Epithelial cell of esophagus (primary cell): ENCODE data around the gene GRIK3.

Source experiments
- DNase-seq: peaks from one replicate; pipeline ENCODE4 v3.0.0; 2010; ENCODE audit warnings: low read depth
- H3K4me3 ChIP-seq: 2 replicates; pipeline ENCODE4 v1.5.1; 2011; ENCODE audit warnings: mild to moderate bottlenecking, low read length, control low read depth
- CTCF ChIP-seq: IDR thresholded peaks from 2 replicates; pipeline ENCODE4 v1.5.1; 2011; ENCODE audit warnings: low read depth, mild to moderate bottlenecking, low read length, control low read depth, inconsistent platforms; ENCODE audit not compliant: insufficient read depth; ENCODE audit errors: missing control alignments

The GRIK3 gene

GRCh38 chr1:37016121-37016520, 18.2 kb downstream of the GRIK3 start:
- no peak overlapping the region for H3K4me3 ChIP-seq
- no peak for DNase-seq
- no peak for TF ChIP-seq CTCF

DNA sequence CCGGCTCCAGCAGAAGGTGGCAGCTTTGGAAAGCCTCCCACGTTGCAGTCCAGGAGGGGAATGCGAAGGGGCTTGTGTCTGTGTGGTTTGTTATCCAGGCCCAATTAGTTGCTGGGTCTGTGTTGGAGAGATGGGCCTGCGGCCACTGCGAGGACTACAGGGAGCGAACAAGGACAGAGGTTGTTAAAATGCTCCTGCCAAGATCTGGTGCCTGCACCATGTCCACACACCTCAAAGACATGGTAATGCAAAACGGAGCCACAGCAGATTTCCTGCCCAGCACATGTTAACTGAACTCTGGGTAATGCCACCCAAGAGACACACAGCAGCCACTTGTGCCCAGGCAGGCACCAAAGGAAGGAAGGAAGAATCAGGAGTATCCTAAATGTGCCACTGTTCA, 18.6 kb downstream of the GRIK3 start:
- DNase-seq, result no peak
- no peak for TF ChIP-seq CTCF
- no peak overlapping the region for H3K4me3 ChIP-seq

GRCh38 chr1:37012226-37012625, 22.1 kb downstream of the GRIK3 start:
- H3K4me3 ChIP-seq, result no peak overlapping the region
- no peak for TF ChIP-seq CTCF
- DNase-seq, result no peak

GRCh38 chr1:37010011-37010410, 24.3 kb downstream of the GRIK3 start:
- no peak for DNase-seq
- no peak overlapping the region for H3K4me3 ChIP-seq
- TF ChIP-seq CTCF, result no peak

DNA sequence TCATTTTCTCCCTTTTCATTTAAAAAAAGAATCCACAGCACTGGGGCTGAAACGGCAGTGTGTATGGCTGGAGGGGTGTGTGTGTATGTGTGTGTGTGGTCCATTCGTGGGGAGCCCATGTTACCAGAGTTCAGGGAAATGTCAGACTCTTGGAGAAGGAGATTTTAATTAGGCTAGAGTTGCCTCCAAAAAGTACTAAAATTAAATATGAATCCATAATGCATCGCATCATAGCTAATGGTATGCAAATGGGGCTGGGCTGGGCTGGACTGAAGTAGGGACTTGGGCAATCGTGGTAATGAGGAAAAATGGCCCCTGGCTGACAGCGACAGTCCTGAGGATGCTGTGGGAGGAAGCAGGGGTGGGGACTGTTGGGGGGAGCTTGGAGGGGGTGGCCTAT, 24.8 kb downstream of the GRIK3 start:
- H3K4me3 ChIP-seq, result no peak overlapping the region
- TF ChIP-seq CTCF, result no peak
- DNase-seq, result no peak

DNA sequence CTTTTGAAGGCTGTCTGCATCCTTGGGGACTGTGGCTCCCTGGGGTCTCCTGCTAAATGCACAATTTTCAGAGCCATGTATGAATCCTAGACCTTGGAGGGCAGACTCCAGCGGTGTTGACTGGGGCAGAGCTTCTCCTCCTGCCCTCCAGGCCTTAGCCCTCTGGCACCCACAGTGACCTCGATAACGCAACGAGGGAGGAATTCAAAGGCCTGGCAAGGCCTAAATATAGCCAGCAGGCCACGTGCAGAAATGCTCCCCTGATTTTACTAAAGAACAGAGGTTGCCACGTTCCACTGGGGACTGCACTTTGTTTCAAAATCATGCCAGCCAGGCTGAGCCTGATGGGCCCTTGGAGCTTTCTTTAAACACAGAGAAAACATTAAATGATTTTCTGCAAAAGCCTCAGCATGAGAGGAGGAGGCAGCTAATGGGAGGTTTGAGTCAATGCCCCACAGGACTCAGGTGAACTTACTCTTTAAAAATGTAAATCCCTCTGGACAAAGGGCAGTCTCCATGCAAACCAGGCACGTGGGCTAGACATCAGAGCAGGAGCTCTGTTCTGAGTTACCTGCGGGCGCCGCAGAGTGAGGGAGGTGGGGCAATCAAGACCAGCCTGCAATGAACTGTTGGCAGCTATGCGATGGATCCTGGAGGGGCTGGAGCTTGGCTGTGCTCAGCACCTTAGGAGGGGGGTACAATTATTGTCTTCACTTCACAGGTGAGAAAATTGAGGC, 28.0 kb downstream of the GRIK3 start:
- no peak for TF ChIP-seq CTCF
- DNase-seq, result no peak

GRCh38 chr1:37002898-37003297, 31.4 kb downstream of the GRIK3 start:
- H3K4me3 ChIP-seq, result no peak overlapping the region
- TF ChIP-seq CTCF, result no peak
- no peak for DNase-seq

More for the DNA sequence above, 28.0 kb downstream of the GRIK3 start:
- no peak overlapping the region for H3K4me3 ChIP-seq
